ES-I3 (cell line): ENCODE results near the gene ZBTB6.
"Not testable (repeated sequence)": the region's sequence is repeated elsewhere in the genome, so short reads cannot be mapped to it uniquely, and the experiment has no call there.

Source experiments
- H3K36me3 ChIP-seq: 2 replicates; pipeline ENCODE4 v1.6.1; 2013; ENCODE audit warnings: mild to moderate bottlenecking, low read length, control low read depth, moderate library complexity; ENCODE audit not compliant: insufficient read depth
- H3K4me1 ChIP-seq: 2 replicates; pipeline ENCODE4 v1.6.1; 2013; ENCODE audit warnings: mild to moderate bottlenecking, control low read depth, low read length; ENCODE audit not compliant: insufficient read depth
- H3K9ac ChIP-seq: 2 replicates; pipeline ENCODE4 v1.6.1; 2013; ENCODE audit warnings: low read depth, mild to moderate bottlenecking, low read length, moderate library complexity
- H3K9me3 ChIP-seq: 2 replicates; pipeline ENCODE4 v1.6.1; 2013; ENCODE audit warnings: mild to moderate bottlenecking, low read length, moderate library complexity; ENCODE audit not compliant: control insufficient read depth, insufficient read depth

The ZBTB6 gene

DNA sequence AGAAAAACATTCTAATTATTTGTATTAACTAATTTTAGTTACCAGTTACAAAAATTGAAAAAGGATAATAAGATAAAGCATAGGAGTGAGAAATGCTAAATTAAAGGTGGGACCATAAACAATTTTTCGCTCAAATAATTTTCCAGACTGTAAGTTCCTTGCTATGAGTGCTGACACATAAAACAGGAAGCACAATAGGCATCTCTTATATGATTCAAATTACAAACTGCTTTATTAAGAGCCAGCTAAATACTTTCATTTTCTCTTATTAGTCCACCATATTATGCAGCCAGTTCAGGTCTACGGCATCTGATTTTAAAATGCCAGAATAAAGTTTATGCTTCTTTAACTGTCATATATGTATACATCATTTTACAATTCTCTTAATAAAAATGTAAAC, 12.3 kb downstream of the ZBTB6 start:
- Histone ChIP-seq H3K9me3 (no peaks in the 10 kb centered on the region), H3K4me1 (no peaks in the 10 kb centered on the region), H3K9ac (no peak overlapping the region)

DNA sequence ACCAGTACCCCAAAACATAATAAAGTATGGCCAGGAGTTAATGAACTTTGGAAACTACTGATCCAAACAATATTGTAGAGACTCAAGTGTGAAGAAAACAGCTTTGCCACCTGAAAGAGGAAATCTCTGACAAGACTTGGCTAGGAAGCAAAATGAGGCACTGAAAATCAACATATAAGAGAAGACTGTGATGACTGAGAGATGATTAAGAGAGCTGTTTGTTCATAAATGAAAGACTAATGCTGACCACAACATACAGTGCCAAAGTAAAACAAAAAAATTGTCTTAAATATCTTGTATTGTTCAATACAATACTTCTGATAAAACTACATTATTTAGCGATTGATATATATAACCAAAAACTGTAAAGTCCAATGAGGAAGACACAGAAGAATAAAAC, 15.2 kb downstream of the ZBTB6 start:
- no peak overlapping the region for H3K9ac ChIP-seq
- no peaks in the 10 kb centered on the region for H3K9me3 ChIP-seq
- peaks cover 6% of the 10 kb centered on the region; the same call in 1 of the 2 replicates for H3K36me3 ChIP-seq
- no peaks in the 10 kb centered on the region for H3K4me1 ChIP-seq

More for the DNA sequence above, 12.3 kb downstream of the ZBTB6 start:
- H3K36me3 ChIP-seq = no peaks in the 10 kb centered on the region

DNA sequence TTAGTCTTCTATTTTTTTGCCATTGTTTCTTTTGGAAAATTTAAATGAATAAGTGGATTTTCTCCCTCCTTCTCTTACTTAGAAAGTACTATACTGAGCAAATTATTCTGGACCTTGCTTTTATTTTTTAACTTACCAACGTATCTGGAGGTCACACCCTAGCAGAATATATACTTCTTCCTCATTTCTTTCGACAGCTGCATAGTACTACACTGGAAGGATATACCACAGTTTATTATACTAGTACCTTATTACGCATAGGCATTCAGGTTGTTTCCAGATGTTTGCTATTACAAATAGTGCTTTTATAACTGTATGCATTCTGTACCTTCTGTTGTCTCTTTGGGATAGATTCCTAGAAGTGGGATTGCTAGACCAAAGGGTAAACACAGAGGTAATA, 24.6 kb downstream of the ZBTB6 start:
- Histone ChIP-seq H3K9ac (no peak overlapping the region), H3K4me1 (no peaks in the 10 kb centered on the region), H3K36me3 (peaks cover 26% of the 10 kb centered on the region), H3K9me3 (no peaks in the 10 kb centered on the region)

DNA sequence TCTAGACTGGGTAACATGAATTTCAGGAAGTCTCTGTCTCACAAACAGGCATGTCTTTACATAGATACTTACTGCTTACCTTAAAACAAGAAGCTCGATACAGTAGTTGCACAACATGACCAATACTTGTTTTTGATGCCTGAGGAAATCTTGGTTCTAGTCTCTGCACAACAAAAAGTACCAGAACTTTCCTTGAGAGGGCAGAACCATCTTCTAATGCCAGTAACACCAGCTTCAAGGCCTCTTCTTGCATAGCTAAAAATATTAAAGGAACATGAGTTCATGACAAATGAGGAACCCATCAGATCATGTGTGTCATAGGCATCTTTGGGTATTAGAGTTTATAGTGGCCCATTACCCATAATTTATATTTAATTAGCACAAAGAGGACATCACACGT, 30.0 kb downstream of the ZBTB6 start:
- no peaks in the 10 kb centered on the region for H3K4me1 ChIP-seq
- no peak overlapping the region for H3K9ac ChIP-seq
- no peaks in the 10 kb centered on the region for H3K9me3 ChIP-seq
- H3K36me3 ChIP-seq = peaks cover 23% of the 10 kb centered on the region

DNA sequence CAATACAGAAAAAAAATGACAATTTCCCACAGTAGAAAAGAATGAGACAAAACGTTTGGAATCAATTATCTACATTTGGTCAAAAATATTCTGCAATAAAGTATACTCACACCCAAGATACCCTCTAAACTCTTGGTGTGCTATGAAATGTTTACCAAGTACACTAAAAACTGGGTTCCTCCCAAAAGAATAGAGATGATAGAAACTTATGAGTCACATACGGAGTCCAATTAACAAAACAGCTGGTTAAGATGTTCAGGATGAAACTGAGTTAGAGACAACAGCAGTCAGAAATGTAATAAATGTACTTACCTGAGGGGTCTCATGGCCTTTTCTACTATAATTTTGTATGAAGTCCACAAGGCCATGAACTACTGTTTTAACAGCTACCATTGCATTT, 33.7 kb downstream of the ZBTB6 start:
- H3K4me1 ChIP-seq = no peaks in the 10 kb centered on the region
- H3K9me3 ChIP-seq = no peaks in the 10 kb centered on the region
- no peak overlapping the region for H3K9ac ChIP-seq
- peaks cover 46% of the 10 kb centered on the region for H3K36me3 ChIP-seq

DNA sequence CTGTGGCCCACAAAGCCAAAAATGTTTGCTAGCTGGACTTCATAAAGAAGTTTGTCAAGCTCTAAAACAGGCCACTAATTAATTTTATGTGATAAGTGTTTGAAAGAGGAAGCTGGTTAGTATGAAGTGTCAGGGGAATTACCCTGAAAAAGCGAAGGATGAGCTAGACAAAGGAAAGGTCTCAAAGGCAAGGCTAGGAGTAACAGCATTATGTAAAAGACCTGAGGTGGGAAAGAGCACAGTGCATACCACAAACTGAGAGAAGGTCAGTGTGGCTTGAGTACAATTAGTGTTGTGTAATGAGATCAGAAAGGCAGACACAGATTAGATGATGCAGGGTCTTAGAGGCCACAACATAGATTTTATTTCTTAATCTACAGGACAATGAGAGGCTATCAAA, 37.6 kb downstream of the ZBTB6 start:
- H3K4me1 ChIP-seq = no peaks in the 10 kb centered on the region
- peaks cover 32% of the 10 kb centered on the region for H3K36me3 ChIP-seq
- H3K9me3 ChIP-seq = no peaks in the 10 kb centered on the region
- H3K9ac ChIP-seq = no peak overlapping the region

DNA sequence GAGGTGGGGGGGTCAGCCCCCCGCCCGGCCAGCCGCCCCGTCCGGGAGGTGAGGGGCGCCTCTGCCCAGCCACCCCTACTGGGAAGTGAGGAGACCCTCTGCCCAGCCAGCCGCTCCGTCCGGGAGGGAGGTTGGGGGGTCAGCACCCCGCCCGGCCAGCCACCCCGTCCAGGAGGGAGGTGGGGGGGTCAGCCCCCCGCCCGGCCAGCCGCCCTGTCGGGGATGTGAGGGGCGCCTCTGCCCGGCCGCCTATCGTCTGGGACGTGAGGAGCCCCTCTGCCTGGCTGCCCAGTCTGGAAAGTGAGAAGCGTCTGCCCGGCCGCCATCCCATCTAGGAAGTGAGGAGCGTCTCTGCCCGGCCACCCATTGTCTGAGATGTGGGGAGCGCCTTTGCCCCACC, 45.8 kb downstream of the ZBTB6 start:
- H3K36me3 ChIP-seq, H3K9ac ChIP-seq, H3K4me1 ChIP-seq, H3K9me3 ChIP-seq: not testable (repeated sequence)

DNA sequence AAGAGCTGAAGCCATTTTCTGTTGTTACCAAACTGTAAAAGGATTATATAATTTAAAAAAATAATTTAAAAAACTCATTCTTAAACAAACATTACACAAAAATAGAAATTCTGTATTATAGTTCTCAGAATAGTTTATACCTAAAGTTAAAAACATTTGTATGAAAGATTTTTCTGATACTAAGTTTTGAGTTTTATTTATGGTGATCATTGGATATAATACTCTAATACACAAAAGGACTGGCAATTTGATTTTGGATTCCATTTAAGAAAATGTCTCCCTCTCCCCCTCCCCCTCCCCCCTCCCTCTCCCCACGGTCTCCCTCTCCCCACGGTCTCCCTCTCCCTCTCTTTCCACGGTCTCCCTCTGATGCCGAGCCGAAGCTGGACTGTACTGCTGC, 47.0 kb downstream of the ZBTB6 start:
- Histone ChIP-seq H3K4me1 (no peaks in the 10 kb centered on the region), H3K9me3 (no peaks in the 10 kb centered on the region), H3K36me3 (peaks cover 9% of the 10 kb centered on the region)

DNA sequence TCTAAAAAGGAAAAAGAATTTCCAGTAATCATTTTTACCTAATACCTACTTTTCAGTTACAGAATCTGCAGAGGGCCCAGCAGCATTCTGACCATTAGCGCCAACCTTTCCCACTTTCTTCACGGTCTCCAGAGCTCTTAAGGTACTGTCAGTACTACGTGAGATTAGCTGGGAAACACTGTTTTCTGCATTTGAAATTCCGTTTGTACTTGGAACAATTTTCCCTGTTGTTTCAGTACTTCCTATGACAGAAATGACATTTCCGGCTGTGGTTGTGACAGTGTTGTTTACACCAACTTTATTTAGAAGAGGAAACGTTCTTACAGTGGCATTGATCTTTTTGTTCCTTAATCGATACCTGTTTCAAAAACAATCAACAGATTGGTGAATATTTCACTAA, 47.8 kb downstream of the ZBTB6 start:
- Histone ChIP-seq H3K36me3 (peaks cover 11% of the 10 kb centered on the region), H3K4me1 (no peaks in the 10 kb centered on the region), H3K9me3 (no peaks in the 10 kb centered on the region), H3K9ac (no peak overlapping the region)

More for the DNA sequence above, 47.0 kb downstream of the ZBTB6 start:
- no peak overlapping the region for H3K9ac ChIP-seq

DNA sequence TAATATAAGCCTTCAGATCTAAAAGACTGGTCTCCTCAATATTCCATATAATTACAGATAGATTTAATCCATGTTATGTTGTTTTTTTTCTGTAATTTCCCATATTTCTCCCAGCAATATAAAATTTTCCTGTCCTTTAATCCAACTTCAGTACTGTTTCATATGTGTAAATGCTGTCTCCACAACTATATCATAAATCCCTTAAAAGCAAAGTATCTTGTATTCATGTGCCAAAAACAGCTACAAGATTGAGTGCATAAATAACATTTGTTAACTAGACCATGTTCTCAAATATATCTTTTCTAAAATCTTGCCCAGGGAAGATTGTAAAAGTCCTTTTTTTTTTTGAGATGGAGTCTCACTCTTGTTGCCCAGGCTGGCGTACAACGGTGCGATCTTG, 49.7 kb downstream of the ZBTB6 start:
- Histone ChIP-seq H3K4me1 (no peaks in the 10 kb centered on the region), H3K9ac (no peak overlapping the region), H3K9me3 (no peaks in the 10 kb centered on the region), H3K36me3 (peaks cover 24% of the 10 kb centered on the region)

DNA sequence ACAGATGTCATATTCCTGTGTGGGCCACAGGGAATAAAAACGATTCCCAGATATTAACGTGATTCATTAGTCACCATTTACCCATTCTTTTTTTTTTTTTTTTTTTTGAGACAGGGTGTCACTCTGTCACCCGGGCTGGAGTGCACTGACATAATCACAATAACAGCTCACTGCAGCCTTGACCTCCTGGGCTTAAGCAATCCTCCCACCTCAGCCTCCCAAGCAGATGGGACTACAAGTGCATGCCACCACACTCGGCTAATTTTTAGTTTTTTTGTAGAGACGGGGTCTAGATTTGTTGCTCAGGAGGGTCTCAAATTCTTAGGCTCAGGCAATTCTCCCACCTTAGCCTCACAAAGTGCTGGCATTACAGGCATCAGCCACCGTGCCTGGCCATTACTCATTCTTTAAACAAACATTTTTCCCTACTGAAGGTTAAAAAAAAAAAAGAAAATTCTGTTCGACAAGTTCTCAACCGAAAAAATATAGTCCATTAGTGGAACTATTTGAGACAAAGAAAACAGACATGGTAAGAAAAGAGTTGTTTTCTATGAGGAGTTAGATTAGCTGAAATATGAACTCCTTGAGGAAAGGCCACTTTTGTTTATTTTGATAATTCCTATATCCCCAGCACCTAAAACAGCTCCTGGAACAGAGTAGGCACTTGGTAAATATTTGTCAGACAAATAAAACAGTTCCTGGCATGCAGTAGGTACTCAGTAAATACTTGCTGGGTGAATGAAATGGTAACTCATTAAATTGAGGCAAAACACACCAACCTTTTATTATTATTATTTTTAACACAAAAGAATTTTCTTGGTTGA, 52.6 kb downstream of the ZBTB6 start:
- Histone ChIP-seq H3K4me1 (no peaks in the 10 kb centered on the region), H3K9ac (no peak overlapping the region), H3K36me3 (peaks cover 22% of the 10 kb centered on the region), H3K9me3 (no peaks in the 10 kb centered on the region)
